ENCODE measurements around the gene OR52I1. TPM values are rescaled to one million over a fixed set of nuclear protein-coding genes. Genes with fewer than 3 reads are reported as not detected.

The OR52I1 gene
- total RNA-seq, 4 donors from 2014 or later: not detected

- no peak overlapping the region for H3K27ac ChIP-seq
- DNase-seq (ENCODE audit: low spot score in 2 of 2): no peak
- WGBS: 79% methylated on average over 2 of the region's 2 CpGs
Observed at GRCh38 chr11:4636136-4636535, 42.3 kb downstream of the OR52I1 start.

GRCh38 chr11:4636962-4637661 lies 43.3 kb downstream of the OR52I1 start, which contains the start of gene OR51D1:
Gene OR51D1 (plus strand): TSS chr11:4637477. CDS start chr11:4639791, 2,314 bp downstream.
- Histone ChIP-seq H3K27me3 (peaks cover 9% of the 10 kb centered on the region), H3K9me3 (no peaks in the 10 kb centered on the region), H3K27ac (no peak within 1 kb of the TSS), H3K4me1 (peaks cover 3% of the 10 kb centered on the region), H3K36me3 (no peaks in the 10 kb centered on the region), H3K4me3 (peak within 1 kb of the TSS; percentile 21)
- TF ChIP-seq CTCF (IDR thresholded peaks at IDR 0.05) (peak; percentile 47 to 83), POLR2A (IDR thresholded peaks at IDR 0.05) (no peak)
- 34% methylated on average over 21 of the region's 21 CpGs for WGBS
- DNase-seq (ENCODE audit: low spot score in 2 of 2): peak in 1 of 2 donors; percentile 81

More at GRCh38 chr11:4636136-4636535, 42.3 kb downstream of the OR52I1 start:
- Histone ChIP-seq H3K9me3 (no peaks in the 10 kb centered on the region), H3K36me3 (no peaks in the 10 kb centered on the region), H3K4me1 (peaks cover 3% of the 10 kb centered on the region), H3K4me3 (no peak overlapping the region), H3K27me3 (peaks cover 8% of the 10 kb centered on the region)
- TF ChIP-seq CTCF (IDR thresholded peaks at IDR 0.05) (no peak), POLR2A (IDR thresholded peaks at IDR 0.05) (no peak), EP300 (IDR thresholded peaks at IDR 0.05) (no peak), POLR2AphosphoS5 (IDR thresholded peaks at IDR 0.05) (no peak)

- DNase-seq (ENCODE audit: low spot score in 2 of 2): no peak
- Histone ChIP-seq H3K4me1 (peaks cover 3% of the 10 kb centered on the region), H3K4me3 (no peak overlapping the region), H3K27me3 (peaks cover 9% of the 10 kb centered on the region), H3K9me3 (no peaks in the 10 kb centered on the region), H3K27ac (no peak overlapping the region), H3K36me3 (no peaks in the 10 kb centered on the region)
- TF ChIP-seq EP300 (IDR thresholded peaks at IDR 0.05): no peak
- no peak for TF ChIP-seq CTCF (IDR thresholded peaks at IDR 0.05)
- no peak for TF ChIP-seq POLR2AphosphoS5 (IDR thresholded peaks at IDR 0.05)
- no peak for TF ChIP-seq POLR2A (IDR thresholded peaks at IDR 0.05)
- 87% methylated on average over 3 of the region's 3 CpGs for WGBS
Observed at GRCh38 chr11:4637662-4638047, 43.8 kb downstream of the OR52I1 start.

GRCh38 chr11:4639931-4640330 lies 46.1 kb downstream of the OR52I1 start:
- DNase-seq (ENCODE audit: low spot score in 2 of 2): no peak
- no peak overlapping the region for H3K4me3 ChIP-seq
- no peak for TF ChIP-seq POLR2AphosphoS5 (IDR thresholded peaks at IDR 0.05)
- no peak for TF ChIP-seq CTCF (IDR thresholded peaks at IDR 0.05)
- no peak for TF ChIP-seq EP300 (IDR thresholded peaks at IDR 0.05)
- H3K27me3 ChIP-seq: peaks cover 13% of the 10 kb centered on the region
- H3K9me3 ChIP-seq: no peaks in the 10 kb centered on the region
- H3K27ac ChIP-seq: no peak overlapping the region
- 94% methylated on average over 6 of the region's 6 CpGs for WGBS
- H3K4me1 ChIP-seq: peaks cover 3% of the 10 kb centered on the region
- H3K36me3 ChIP-seq: no peaks in the 10 kb centered on the region

- Histone ChIP-seq H3K27me3 (peaks cover 13% of the 10 kb centered on the region), H3K36me3 (no peaks in the 10 kb centered on the region)
- WGBS: 76% methylated on average over 7 of the region's 7 CpGs
Observed at GRCh38 chr11:4641501-4641900, 47.7 kb downstream of the OR52I1 start.

More at GRCh38 chr11:4641501-4641900, 47.7 kb downstream of the OR52I1 start:
- Histone ChIP-seq H3K4me3 (no peak overlapping the region), H3K9me3 (no peaks in the 10 kb centered on the region), H3K27ac (no peak overlapping the region), H3K4me1 (peaks cover 3% of the 10 kb centered on the region)
- TF ChIP-seq POLR2A (IDR thresholded peaks at IDR 0.05) (no peak), EP300 (IDR thresholded peaks at IDR 0.05) (no peak), CTCF (IDR thresholded peaks at IDR 0.05) (no peak)
- DNase-seq (ENCODE audit: low spot score in 2 of 2): no peak
